Keratinocyte (primary cell): Measurements from ENCODE around the gene ANKRD28. TPM values are rescaled to one million over a fixed set of nuclear protein-coding genes. Genes with fewer than 3 reads are reported as not detected.

Experiments used
- DNase-seq: peaks from one replicate; pipeline ENCODE4 v3.0.0-alpha.2; 2011; ENCODE audit warnings: low read depth, missing footprints, low spot score
- FAIRE-seq: peaks from 2 replicates; lab custom pipeline; 2011; peaks lifted over from hg19 to GRCh38; lab: Jason Lieb, UNC
- H2AFZ ChIP-seq: 2 replicates; pipeline ENCODE4 v1.6.0; 2012; ENCODE audit warnings: low read length, control low read depth, inconsistent platforms; ENCODE audit not compliant: control insufficient read depth
- H3K27ac ChIP-seq: 2 replicates; pipeline ENCODE4 v1.5.1; 2011; ENCODE audit warnings: low read length; ENCODE audit not compliant: control insufficient read depth, insufficient read depth
- H3K27me3 ChIP-seq: 3 replicates; pipeline ENCODE4 v1.6.0; 2011; ENCODE audit warnings: low read length; ENCODE audit not compliant: control insufficient read depth, insufficient read depth; ENCODE audit errors: extremely low read depth
- H3K36me3 ChIP-seq, 2 experiments: 2 replicates in 1 of 2; 3 replicates in 1 of 2; pipeline ENCODE4 v1.5.1; 2011; ENCODE audit warnings: low read length in 2 of 2, mild to moderate bottlenecking in 1 of 2; ENCODE audit not compliant: control insufficient read depth in 2 of 2, insufficient read depth in 2 of 2; ENCODE audit errors: extremely low read depth in 1 of 2
- H3K4me1 ChIP-seq: 3 replicates; pipeline ENCODE4 v1.5.1; 2011; ENCODE audit warnings: low read length; ENCODE audit not compliant: control insufficient read depth, insufficient read depth; ENCODE audit errors: extremely low read depth
- H3K4me2 ChIP-seq: 3 replicates; pipeline ENCODE4 v1.6.0; 2011; ENCODE audit warnings: low read depth, low read length; ENCODE audit not compliant: control insufficient read depth, insufficient read depth; ENCODE audit errors: extremely low read depth
- H3K4me3 ChIP-seq, 3 experiments: fragments of 200-600 bp in 1 of 3; sonication (generic) in 1 of 3; 2 replicates in 2 of 3; 3 replicates in 1 of 3; pipeline ENCODE4 v1.5.1; 2011 to 2016; ENCODE audit warnings: low read length in 3 of 3, mild to moderate bottlenecking in 3 of 3, control low read depth in 2 of 3, inconsistent platforms in 1 of 3, low read depth in 1 of 3, mixed read lengths in 1 of 3, mixed run types in 1 of 3, moderate library complexity in 1 of 3; ENCODE audit not compliant: control insufficient read depth in 2 of 3, insufficient read depth in 2 of 3; ENCODE audit errors: extremely low read depth in 1 of 3
- H3K79me2 ChIP-seq: 2 replicates; pipeline ENCODE4 v1.6.0; 2012; ENCODE audit warnings: low read length; ENCODE audit not compliant: control insufficient read depth, insufficient read depth
- H3K9ac ChIP-seq: 3 replicates; pipeline ENCODE4 v1.6.0; 2011; ENCODE audit warnings: low read length; ENCODE audit not compliant: control insufficient read depth, insufficient read depth; ENCODE audit errors: extremely low read depth
- H3K9me1 ChIP-seq: 3 replicates; pipeline ENCODE4 v1.6.0; 2011; ENCODE audit warnings: low read length; ENCODE audit not compliant: control insufficient read depth, insufficient read depth; ENCODE audit errors: extremely low read depth
- H3K9me3 ChIP-seq: 2 replicates; pipeline ENCODE4 v1.5.1; 2012; ENCODE audit warnings: low read depth, low read length; ENCODE audit not compliant: control insufficient read depth
- H4K20me1 ChIP-seq: 3 replicates; pipeline ENCODE4 v1.6.0; 2011; ENCODE audit warnings: low read length; ENCODE audit not compliant: control insufficient read depth, insufficient read depth; ENCODE audit errors: extremely low read depth
- EZH2 ChIP-seq: IDR thresholded peaks from one replicate; pipeline ENCODE4 v1.6.1; 2012; ENCODE audit warnings: inconsistent platforms, mild to moderate bottlenecking, low read length, moderate library complexity
- dilution Hi-C: fragments of 300-500 bp; cut with MboI; formaldehyde crosslinking; loops from one replicate; pipeline ENCODE4 v1.7.0; 2020; ENCODE audit warnings: low sequenced_read_pairs; ENCODE audit not compliant: extremely low pct_ligation_motif_present
- polyA plus RNA-seq, 5 experiments: library from polyadenylated mRNA; depleted of rRNA in 3 of 5; stranded (reverse) in 3 of 5; stranded (forward) in 1 of 5; unstranded in 1 of 5; fragments of >200 nt; gene quantifications; 1 replicate in 1 of 5; 2 replicates in 3 of 5; 3 replicates in 1 of 5; pipeline versions ENCODE4 v1.2.1 to v1.2.3, GENCODE V29; 2011 to 2012; ENCODE audit warnings: missing spikeins in 2 of 5, low read depth in 1 of 5, low replicate concordance in 1 of 5
- TF ChIP-seq, protein P1 (sequence below), 3 experiments: IDR thresholded peaks in 1 of 3; conservative IDR thresholded peaks in 1 of 3; optimal IDR thresholded peaks in 1 of 3; 2 replicates in 2 of 3; 3 replicates in 1 of 3; pipeline versions ENCODE3 to v1.5.1; 2011; ENCODE audit warnings: low read length in 3 of 3, mild to moderate bottlenecking in 3 of 3, moderate library complexity in 2 of 3, control low read depth in 1 of 3, inconsistent platforms in 1 of 3; ENCODE audit not compliant: insufficient read depth in 2 of 3; ENCODE audit errors: extremely low read depth in 1 of 3

The ANKRD28 gene
- polyA plus RNA-seq, 1 donor (not counting 4 experiments of a cell fraction or from before 2014, with no cell fraction given) = 32.7 TPM

DNA sequence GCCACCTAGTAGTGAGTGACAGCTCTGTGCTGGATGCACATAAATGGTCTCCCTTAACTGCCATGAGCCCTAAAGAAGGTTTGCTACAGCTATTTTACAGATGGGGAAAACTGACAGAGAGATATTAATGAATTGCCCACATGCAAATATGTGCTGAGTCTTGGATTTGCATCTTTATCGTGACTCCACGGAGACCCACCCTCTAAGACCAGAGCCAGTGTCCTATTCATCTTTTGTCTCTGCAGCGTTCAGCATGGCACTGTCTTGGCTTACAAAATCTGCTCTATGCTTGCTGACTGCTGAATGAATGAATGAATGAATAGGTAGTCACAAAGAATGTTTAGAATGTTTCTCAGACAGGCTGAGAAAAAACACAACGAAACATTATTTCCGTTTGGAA lies 147.9 kb downstream of the ANKRD28 start:
- H3K27me3 ChIP-seq = no peaks in the 10 kb centered on the region
- TF ChIP-seq, protein P1, sequence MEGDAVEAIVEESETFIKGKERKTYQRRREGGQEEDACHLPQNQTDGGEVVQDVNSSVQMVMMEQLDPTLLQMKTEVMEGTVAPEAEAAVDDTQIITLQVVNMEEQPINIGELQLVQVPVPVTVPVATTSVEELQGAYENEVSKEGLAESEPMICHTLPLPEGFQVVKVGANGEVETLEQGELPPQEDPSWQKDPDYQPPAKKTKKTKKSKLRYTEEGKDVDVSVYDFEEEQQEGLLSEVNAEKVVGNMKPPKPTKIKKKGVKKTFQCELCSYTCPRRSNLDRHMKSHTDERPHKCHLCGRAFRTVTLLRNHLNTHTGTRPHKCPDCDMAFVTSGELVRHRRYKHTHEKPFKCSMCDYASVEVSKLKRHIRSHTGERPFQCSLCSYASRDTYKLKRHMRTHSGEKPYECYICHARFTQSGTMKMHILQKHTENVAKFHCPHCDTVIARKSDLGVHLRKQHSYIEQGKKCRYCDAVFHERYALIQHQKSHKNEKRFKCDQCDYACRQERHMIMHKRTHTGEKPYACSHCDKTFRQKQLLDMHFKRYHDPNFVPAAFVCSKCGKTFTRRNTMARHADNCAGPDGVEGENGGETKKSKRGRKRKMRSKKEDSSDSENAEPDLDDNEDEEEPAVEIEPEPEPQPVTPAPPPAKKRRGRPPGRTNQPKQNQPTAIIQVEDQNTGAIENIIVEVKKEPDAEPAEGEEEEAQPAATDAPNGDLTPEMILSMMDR (optimal IDR thresholded peaks at IDR 0.05 in 1 of 3, IDR thresholded peaks at IDR 0.05 in 1 of 3, conservative IDR thresholded peaks at IDR 0.05 in 1 of 3; ENCODE audit: extremely low read depth in 1 of 3, insufficient read depth in 2 of 3, low read length in 3 of 3) = no peak
- no peak for TF ChIP-seq EZH2
- dilution Hi-C loops = no loop called here
- no peaks in the 10 kb centered on the region for H3K9me3 ChIP-seq
- FAIRE-seq (no peak), DNase-seq (no peak)
- H3K79me2 ChIP-seq = no peaks in the 10 kb centered on the region
- no peaks in the 10 kb centered on the region for H3K9me1 ChIP-seq
- H3K27ac ChIP-seq = no peak overlapping the region
- H3K4me3 ChIP-seq = no peak overlapping the region
- no peak overlapping the region for H2AFZ ChIP-seq
- no peaks in the 10 kb centered on the region for H3K36me3 ChIP-seq
- H3K4me1 ChIP-seq = peaks cover 38% of the 10 kb centered on the region
- no peak overlapping the region for H3K4me2 ChIP-seq
- H3K9ac ChIP-seq = no peak overlapping the region
- no peaks in the 10 kb centered on the region for H4K20me1 ChIP-seq

DNA sequence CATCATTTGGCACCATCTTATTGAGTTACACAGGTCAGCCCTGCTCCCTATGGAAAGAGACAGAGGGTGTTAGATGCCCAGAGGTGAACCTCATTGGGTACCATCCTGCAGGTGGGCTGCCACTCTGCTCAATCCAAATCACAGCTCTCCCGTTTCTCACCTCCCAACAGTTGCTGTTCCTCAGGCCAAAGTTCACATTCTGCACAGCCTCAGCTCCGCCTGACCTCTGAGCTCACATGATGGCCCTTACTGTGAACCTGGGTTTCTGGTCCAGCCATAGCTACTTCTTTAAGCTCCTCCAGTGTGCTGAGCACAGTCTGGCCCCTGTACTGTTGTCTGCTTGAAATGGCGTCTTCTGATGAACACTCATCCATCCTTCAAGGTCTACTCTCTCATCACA lies 148.4 kb downstream of the ANKRD28 start:
- no peaks in the 10 kb centered on the region for H3K27me3 ChIP-seq
- no peak overlapping the region for H3K27ac ChIP-seq
- no peaks in the 10 kb centered on the region for H3K79me2 ChIP-seq
- H3K9me3 ChIP-seq = no peaks in the 10 kb centered on the region
- H3K4me1 ChIP-seq = peaks cover 38% of the 10 kb centered on the region
- dilution Hi-C loops = no loop called here
- FAIRE-seq (no peak), DNase-seq (no peak)
- H3K9me1 ChIP-seq = no peaks in the 10 kb centered on the region
- H3K9ac ChIP-seq = no peak overlapping the region
- no peaks in the 10 kb centered on the region for H4K20me1 ChIP-seq
- no peaks in the 10 kb centered on the region for H3K36me3 ChIP-seq
- no peak overlapping the region for H3K4me2 ChIP-seq
- no peak overlapping the region for H3K4me3 ChIP-seq
- H2AFZ ChIP-seq = no peak overlapping the region
- TF ChIP-seq, protein P1 (optimal IDR thresholded peaks at IDR 0.05 in 1 of 3, IDR thresholded peaks at IDR 0.05 in 1 of 3, conservative IDR thresholded peaks at IDR 0.05 in 1 of 3; ENCODE audit: extremely low read depth in 1 of 3, insufficient read depth in 2 of 3, low read length in 3 of 3) = no peak
- TF ChIP-seq EZH2 = no peak
